Prostate gland (tissue), 2 donors: Measurements from ENCODE around the gene SPTB. TPM values are rescaled to one million over a fixed set of nuclear protein-coding genes. Genes with fewer than 3 reads are reported as not detected.
"Not testable (repeated sequence)": the region's sequence is repeated elsewhere in the genome, so short reads cannot be mapped to it uniquely, and the experiment has no call there.

Experiments used
- DNase-seq: peaks from one replicate; pipeline ENCODE4 v3.0.0-alpha.2; 2019; ENCODE audit warnings: low spot score
- H3K27ac ChIP-seq, 2 donors: fragments of 200-600 bp; sonication (generic); 2 replicates each; pipeline ENCODE4 v1.5.1; 2017 to 2019
- H3K27me3 ChIP-seq: fragments of 200-600 bp; sonication (generic); replicated peaks from 2 replicates; pipeline ENCODE4 v1.5.1; 2019; ENCODE audit not compliant: insufficient read depth
- H3K36me3 ChIP-seq, 2 donors: fragments of 200-600 bp; sonication (generic); 1 replicate in 1 of 2; 2 replicates in 1 of 2; pipeline versions ENCODE4 v1.5.1 to v1.8.1; 2017 to 2019
- H3K4me1 ChIP-seq: fragments of 200-600 bp; sonication (generic); replicated peaks from 2 replicates; pipeline ENCODE4 v1.5.1; 2019
- H3K4me3 ChIP-seq, 2 donors: fragments of 200-600 bp; sonication (generic); 2 replicates each; pipeline ENCODE4 v1.5.1; 2017 to 2019
- H3K9me3 ChIP-seq: fragments of 200-600 bp; sonication (generic); 2 replicates; pipeline ENCODE4 v1.5.1; 2017
- CTCF ChIP-seq, 4 experiments: fragments of 200-600 bp in 2 of 4; fragments of 450-650 bp in 2 of 4; sonication (generic) in 2 of 4; IDR thresholded peaks; 1 replicate in 3 of 4; 2 replicates in 1 of 4; pipeline ENCODE4 v1.5.1; 2016 to 2019; ENCODE audit warnings: antibody characterized with exemption in 4 of 4, mild to moderate bottlenecking in 2 of 4, moderate library complexity in 2 of 4
- POLR2A ChIP-seq: fragments of 450-650 bp; IDR thresholded peaks from one replicate; pipeline ENCODE4 v1.6.1; 2016; ENCODE audit warnings: antibody characterized with exemption, mild to moderate bottlenecking
- POLR2AphosphoS5 ChIP-seq: sonication (generic); formaldehyde crosslinking; IDR thresholded peaks from one replicate; pipeline ENCODE4 v1.6.1; 2017; ENCODE audit warnings: antibody characterized with exemption
- WGBS: methylation state at CpG from one replicate; pipeline ENCODE4 v1.1.5; 2018; 5-methylcytosine and 5-hydroxymethylcytosine counted together
- intact Hi-C: fragments of 100-400 bp; cut with DNase I; formaldehyde crosslinking; loops from one replicate; pipeline ENCODE4 v1.14.2; 2022
- total RNA-seq, 2 donors: library from RNA; depleted of rRNA; stranded (reverse); fragments of >200 nt; gene quantifications; one replicate each; pipeline ENCODE4 v1.1.0, GENCODE V29; 2016

Gene SPTB
- total RNA-seq, 2 donors from 2014 or later = 2.7 to 3.7 TPM

DNA sequence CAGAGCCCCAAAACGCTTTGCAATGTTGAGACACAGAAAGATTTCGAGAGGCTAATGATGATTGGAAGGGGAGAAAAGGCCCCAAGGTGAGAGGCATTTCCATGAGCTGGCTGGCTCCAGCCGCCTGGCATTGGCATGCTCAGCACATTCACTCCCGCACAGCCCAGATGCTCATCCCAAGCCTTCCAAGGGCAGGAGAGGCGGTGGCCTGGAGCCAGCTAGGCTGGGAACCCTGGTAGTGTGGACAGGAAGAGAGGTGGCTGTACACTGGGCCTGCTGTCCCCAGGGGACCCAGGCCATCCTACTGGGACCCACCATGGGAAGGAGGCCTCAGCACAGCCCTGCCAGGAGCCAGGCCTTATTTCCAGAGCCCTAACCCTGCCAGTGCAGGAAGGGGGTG, 72.2 kb downstream of the SPTB start:
- Histone ChIP-seq H3K4me3 (no peak overlapping the region), H3K4me1 (no peaks in the 10 kb centered on the region), H3K36me3 (no peaks in the 10 kb centered on the region), H3K27me3 (no peaks in the 10 kb centered on the region), H3K27ac (no peak overlapping the region), H3K9me3 (no peaks in the 10 kb centered on the region)
- no peak for TF ChIP-seq POLR2AphosphoS5
- TF ChIP-seq CTCF (IDR thresholded peaks at IDR 0.05) = no peak
- TF ChIP-seq POLR2A = no peak
- WGBS = 91% methylated on average over 5 of the region's 5 CpGs
- no peak for DNase-seq
- intact Hi-C loops = no loop called here

DNA sequence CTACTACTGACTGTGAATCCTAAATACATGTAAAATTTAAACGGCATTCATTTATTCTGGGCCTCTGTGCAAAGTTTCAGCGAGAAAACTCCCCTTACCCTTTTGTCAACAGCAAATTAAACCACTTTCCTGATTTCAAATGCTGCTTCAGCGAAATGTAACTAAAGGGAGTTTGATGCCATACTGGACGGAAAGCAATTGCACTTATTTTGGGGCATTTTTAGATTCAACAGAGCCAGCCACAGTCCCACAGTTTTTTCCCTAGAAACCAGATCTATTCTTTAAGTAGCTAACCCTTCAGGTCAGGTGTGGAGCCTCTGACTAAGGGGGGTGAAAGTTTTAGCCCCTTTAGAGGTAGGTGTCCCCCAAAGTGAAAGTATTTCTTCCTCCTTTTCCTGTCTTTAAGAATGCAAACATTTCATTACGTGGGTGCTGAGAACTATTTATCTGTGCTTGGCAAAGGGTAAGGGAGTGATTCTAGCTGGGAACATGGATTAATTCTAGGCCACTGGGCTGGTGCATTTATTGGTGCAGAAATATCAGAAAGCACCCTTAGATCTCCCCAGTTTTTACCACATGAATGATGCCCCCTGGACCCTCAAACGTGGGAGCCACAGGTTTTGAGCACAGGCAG, 72.7 kb downstream of the SPTB start:
- Histone ChIP-seq H3K36me3 (no peaks in the 10 kb centered on the region), H3K4me3 (no peak overlapping the region), H3K27ac (no peak overlapping the region), H3K9me3 (no peaks in the 10 kb centered on the region), H3K27me3 (no peaks in the 10 kb centered on the region), H3K4me1 (no peaks in the 10 kb centered on the region)
- 62% methylated on average over 6 of the region's 6 CpGs for WGBS
- TF ChIP-seq POLR2AphosphoS5 (no peak), CTCF (IDR thresholded peaks at IDR 0.05) (no peak), POLR2A (no peak)
- intact Hi-C loops = no loop called here
- no peak for DNase-seq

DNA sequence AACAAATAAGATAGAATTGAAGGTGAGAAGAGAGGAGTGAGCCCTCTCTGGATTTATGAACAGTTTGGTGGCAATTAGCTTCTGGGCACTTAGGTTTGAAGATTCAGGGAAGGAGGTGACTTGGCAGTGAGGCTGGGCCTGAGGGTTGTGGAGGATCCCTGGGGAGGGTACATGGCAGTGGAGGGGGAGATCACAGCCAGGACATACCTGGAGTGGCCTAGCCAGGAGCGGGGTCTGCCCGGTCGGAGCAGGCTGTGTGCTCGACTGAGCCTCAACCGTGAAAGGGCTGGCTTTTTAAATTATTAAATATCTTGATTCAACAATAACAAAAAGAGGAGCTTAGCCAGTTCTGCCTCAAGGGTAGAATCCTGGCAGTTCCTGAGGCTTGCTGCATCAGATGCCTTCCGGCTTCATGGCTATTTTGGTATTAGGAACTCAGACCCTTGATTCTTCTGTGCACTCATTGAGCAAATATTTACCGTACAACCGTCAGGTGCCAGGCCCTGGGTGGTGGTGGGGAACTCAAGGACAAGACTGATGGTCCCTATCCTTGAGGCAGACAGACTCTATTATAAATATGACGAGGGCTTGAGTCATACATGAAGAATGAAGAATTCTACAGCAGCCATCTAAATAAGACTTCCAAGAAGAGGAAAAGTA, 73.4 kb downstream of the SPTB start:
- no peaks in the 10 kb centered on the region for H3K36me3 ChIP-seq
- 41% methylated on average over 9 of the region's 9 CpGs for WGBS
- peak; percentile 12 for DNase-seq
- no peaks in the 10 kb centered on the region for H3K4me1 ChIP-seq
- no peak overlapping the region for H3K27ac ChIP-seq
- no peak for TF ChIP-seq POLR2A
- TF ChIP-seq POLR2AphosphoS5 = peak; percentile 7
- H3K4me3 ChIP-seq = no peak overlapping the region
- H3K9me3 ChIP-seq = no peaks in the 10 kb centered on the region
- intact Hi-C loops = no loop called here
- H3K27me3 ChIP-seq = no peaks in the 10 kb centered on the region

DNA sequence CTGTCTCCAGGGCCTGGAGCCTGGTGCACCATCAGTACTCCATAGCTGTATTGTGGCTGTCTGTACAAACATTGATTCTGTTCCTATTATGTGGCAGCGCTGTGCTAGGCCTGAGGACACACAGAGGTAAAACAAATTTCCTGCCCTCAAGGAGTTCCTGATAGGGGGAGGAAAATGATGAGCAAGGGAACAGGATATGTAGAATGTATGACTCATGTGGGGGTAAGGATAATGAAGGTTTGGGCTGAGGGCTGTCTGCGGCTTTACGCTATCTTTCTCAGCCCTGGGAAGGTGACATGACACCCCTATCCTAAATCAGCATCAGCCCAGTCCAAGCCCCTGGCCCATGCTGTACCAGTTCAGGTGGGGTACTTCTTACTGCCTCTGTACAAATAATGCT, 74.1 kb downstream of the SPTB start:
- H3K36me3 ChIP-seq, DNase-seq, H3K4me1 ChIP-seq, H3K27me3 ChIP-seq, intact Hi-C loops, H3K9me3 ChIP-seq, H3K27ac ChIP-seq, H3K4me3 ChIP-seq: not testable (repeated sequence)
- 90% methylated on average over 3 of the region's 3 CpGs for WGBS

GRCh38 chr14:64804754-64805260, 74.9 kb downstream of the SPTB start:
- no peaks in the 10 kb centered on the region for H3K27me3 ChIP-seq
- no peaks in the 10 kb centered on the region for H3K9me3 ChIP-seq
- TF ChIP-seq POLR2A = no peak
- no peak for TF ChIP-seq POLR2AphosphoS5
- TF ChIP-seq CTCF (IDR thresholded peaks at IDR 0.05) = no peak
- H3K4me3 ChIP-seq = no peak overlapping the region
- no peak overlapping the region for H3K27ac ChIP-seq
- 94% methylated on average over 10 of the region's 12 CpGs for WGBS
- intact Hi-C loops = no loop called here
- no peaks in the 10 kb centered on the region for H3K36me3 ChIP-seq
- DNase-seq = no peak
- H3K4me1 ChIP-seq = no peaks in the 10 kb centered on the region

GRCh38 chr14:64801800-64802199, 77.9 kb downstream of the SPTB start:
- no peaks in the 10 kb centered on the region for H3K4me1 ChIP-seq
- no peak overlapping the region for H3K4me3 ChIP-seq
- H3K27ac ChIP-seq = no peak overlapping the region
- no peaks in the 10 kb centered on the region for H3K9me3 ChIP-seq
- H3K27me3 ChIP-seq = no peaks in the 10 kb centered on the region
- TF ChIP-seq POLR2AphosphoS5 (no peak), CTCF (IDR thresholded peaks at IDR 0.05) (peak in 1 of 4 experiments; percentile 17)
- DNase-seq = no peak
- H3K36me3 ChIP-seq = no peaks in the 10 kb centered on the region
- 100% methylated on average over 1 of the region's 1 CpG for WGBS
- intact Hi-C loops = no loop called here
